GM12864 (cell line): ENCODE results near the gene SLC16A8.

ENCODE experiments used
- DNase-seq: peaks from one replicate; pipeline ENCODE4 v3.0.0-alpha.2; 2011; ENCODE audit warnings: low read depth
- H3K4me3 ChIP-seq: 2 replicates; pipeline ENCODE4 v1.5.1; 2011; ENCODE audit warnings: mild to moderate bottlenecking, low read depth, low read length, control low read depth
- TF ChIP-seq, protein P1 (sequence below): IDR thresholded peaks from 2 replicates; pipeline ENCODE4 v1.5.1; 2011; ENCODE audit warnings: low read depth, mild to moderate bottlenecking, moderate library complexity, low read length, control low read depth, inconsistent platforms; ENCODE audit errors: missing control alignments

The SLC16A8 gene

DNA sequence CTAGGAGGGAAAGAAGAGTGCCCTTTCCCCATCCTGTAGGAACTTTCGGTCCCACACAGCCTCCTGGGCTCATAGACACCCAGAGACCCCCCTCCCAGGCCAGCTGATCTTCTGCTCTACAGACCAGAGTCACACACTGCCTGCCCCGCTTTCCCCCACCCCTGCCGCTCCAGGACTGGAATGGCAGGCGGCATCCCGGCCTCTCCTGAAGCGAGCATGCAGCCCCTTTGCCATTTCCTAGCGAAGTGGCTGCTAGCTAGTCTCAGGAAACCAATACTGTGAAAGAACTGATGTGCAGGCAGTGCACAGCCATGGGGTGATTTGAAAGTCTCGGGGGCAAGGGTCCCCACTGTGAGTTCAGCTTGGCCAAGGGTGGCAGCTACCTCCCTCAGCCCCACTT, 18.4 kb downstream of the SLC16A8 start:
- no peak overlapping the region for H3K4me3 ChIP-seq
- no peak for DNase-seq
- TF ChIP-seq, protein P1, sequence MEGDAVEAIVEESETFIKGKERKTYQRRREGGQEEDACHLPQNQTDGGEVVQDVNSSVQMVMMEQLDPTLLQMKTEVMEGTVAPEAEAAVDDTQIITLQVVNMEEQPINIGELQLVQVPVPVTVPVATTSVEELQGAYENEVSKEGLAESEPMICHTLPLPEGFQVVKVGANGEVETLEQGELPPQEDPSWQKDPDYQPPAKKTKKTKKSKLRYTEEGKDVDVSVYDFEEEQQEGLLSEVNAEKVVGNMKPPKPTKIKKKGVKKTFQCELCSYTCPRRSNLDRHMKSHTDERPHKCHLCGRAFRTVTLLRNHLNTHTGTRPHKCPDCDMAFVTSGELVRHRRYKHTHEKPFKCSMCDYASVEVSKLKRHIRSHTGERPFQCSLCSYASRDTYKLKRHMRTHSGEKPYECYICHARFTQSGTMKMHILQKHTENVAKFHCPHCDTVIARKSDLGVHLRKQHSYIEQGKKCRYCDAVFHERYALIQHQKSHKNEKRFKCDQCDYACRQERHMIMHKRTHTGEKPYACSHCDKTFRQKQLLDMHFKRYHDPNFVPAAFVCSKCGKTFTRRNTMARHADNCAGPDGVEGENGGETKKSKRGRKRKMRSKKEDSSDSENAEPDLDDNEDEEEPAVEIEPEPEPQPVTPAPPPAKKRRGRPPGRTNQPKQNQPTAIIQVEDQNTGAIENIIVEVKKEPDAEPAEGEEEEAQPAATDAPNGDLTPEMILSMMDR = no peak

DNA sequence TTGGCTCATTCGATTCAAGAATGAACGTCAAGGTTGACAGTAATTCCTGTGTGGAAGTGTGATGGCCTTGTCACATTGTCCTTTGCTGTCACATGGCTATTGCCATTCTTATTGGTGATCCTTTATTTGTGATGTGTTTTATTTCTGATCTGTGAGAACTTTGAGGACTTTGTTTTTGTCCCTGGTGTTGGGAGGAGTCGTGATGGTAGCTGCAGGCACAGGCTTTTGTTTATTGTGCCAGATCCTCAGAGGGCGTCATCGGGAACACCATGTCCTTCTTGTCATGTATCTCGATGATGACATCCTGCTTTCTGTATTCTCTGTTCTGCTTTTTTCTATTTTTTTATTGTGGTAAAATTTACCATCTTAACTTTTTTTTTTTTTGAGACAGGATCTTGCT, 21.2 kb downstream of the SLC16A8 start:
- TF ChIP-seq, protein P1 = no peak
- no peak overlapping the region for H3K4me3 ChIP-seq
- DNase-seq = no peak

DNA sequence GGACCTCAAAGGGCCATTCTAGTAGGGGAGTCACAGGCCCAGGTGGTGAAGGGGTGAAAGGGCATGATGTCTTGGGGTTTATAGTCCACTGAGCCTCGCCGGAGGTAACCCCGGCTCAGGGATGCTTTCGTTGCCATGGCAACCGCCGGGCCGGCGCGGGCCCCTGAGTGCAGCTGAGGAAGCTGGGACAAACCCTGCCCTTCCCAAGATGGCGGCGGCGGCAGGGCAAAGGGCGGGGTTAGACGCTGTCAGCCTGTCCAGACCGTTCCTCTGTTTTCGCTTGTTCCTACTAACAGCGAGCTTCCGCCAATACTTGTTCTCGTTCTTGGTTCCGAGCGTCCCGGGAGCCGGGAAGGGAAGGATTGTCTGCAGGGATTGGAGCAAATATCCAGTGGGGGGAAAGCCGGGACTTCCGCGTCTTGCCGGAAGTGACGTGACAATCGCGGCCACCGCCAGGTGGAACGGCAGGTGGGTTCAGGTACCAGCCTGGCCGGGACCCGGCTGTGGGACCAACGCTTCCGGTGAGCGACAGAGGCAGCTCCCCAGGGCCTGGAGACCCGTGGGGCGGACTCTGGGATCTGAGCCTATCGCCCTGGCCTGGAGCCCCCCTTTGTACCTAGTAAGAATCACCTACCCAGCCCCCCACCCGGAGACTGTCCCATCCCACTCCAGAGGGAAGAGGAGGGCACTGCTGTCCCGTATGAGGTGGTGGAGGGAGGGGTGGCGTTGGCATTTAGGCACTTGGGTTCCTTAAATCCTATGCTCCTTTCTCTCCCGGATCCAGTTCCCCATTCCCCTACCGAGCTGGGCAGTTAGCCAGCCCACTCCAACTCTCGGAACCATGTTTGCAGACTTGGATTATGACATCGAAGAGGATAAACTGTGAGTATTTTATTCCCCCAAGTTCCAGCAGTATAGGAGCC, 26.8 kb downstream of the SLC16A8 start, which contains the start of gene PICK1:
Gene PICK1 (plus strand): TSS at position 436 of the 923 bp plus-strand sequence. CDS start 406 bp downstream, at position 842.
- TF ChIP-seq, protein P1 = no peak
- peak within 1 kb of the TSS; percentile 69 for H3K4me3 ChIP-seq
- DNase-seq = peak; percentile 34

DNA sequence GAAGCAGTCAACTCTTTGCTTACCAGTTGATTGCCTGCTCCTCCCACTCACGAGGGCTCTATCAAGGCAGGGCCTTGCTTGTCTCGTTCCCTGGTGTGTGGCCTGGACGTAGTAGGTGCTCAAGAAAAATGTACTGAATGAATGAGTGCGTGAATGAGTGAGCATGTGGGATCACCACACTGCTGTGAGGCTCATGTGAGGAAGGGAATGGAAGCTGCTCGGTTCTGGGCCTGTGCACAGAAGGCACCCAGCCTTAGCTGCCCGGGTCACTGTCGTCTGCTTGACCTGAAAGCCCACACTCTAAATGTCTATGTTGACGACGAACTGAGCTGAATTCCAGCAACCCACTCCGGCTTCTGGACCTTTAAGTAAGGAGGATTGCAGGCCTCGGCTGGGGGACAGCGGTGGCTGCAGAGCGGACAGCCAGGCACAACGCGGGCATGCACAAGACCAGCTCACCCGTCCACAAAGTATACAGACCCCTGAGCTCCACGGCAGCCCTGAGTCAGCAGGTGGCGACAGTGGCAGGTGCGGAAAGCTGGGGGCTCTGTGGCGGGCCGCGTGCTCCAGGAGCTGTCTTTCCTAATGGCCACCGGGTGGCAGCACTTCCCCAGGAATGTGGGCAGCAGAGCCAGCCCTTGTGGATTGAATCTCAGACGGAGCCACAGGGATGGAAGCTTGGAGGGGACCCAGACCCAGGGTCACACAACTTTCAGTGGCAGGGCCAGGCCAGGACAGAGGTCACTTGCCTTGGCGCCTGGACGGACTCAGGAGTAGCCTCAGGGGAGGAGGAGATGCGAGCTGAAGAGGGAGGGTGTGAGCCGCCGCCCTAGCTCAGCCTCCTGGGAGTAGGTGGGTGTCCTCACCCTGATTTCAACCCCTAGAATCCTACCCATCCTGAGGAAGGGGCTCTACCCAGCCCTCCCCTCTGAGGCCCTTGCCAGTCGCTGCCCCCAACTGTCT, 31.8 kb downstream of the SLC16A8 start:
- H3K4me3 ChIP-seq = no peak overlapping the region
- peak; percentile 29 for DNase-seq
- TF ChIP-seq, protein P1 = peak; percentile 82

DNA sequence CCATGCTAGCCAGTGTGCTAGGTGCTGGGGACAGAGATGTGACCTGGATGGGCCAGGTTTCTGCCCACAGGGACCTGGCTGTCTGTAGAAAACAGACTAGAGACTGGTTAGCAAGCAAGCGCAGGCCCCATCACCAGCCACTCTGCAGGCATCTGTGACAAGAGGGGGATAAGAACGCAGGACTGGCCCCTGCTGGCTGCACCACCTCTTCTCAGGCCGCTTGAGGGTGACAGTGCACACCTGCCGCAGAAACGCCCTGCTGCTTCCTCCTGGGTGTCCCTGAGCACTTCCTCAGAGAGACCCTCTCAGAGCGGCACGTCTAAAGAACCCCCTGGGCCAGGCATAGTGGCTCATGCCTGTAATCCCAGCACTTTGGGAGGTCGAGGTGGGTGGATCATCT, 32.7 kb downstream of the SLC16A8 start:
- TF ChIP-seq, protein P1 = no peak
- DNase-seq = no peak
- no peak overlapping the region for H3K4me3 ChIP-seq

DNA sequence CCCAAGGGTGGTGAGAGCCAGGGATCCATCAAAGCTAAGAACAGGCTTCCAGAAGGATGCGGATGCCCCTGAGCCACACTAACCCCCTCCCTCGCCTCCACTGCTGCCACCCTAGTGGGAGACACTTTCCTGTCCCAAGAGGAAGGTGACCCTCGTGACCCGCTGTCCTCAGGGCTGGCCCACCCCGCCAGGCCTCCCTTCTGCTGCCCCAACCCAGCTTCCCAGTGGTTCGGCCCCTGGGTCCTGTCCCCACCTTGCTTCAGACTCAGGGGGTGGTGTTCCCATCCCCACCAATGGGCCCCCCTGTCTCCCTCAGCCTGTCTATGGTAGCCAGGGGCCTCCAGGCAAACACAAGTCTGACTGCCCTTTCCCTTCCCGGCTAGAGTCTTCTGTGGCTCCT, 33.3 kb downstream of the SLC16A8 start:
- TF ChIP-seq, protein P1 = no peak
- H3K4me3 ChIP-seq = no peak overlapping the region
- DNase-seq = no peak
